HG03558 (cell line): Measurements from ENCODE around the gene CDH15.

ENCODE experiments used
- ATAC-seq: cut with Tn5 transposase; IDR thresholded peaks from one replicate; pipeline ENCODE4 v1.9.1; 2021; ENCODE audit warnings: moderate number of reproducible peaks; ENCODE audit not compliant: unreplicated experiment; ENCODE audit errors: extremely low read depth

CDH15 gene

GRCh38 chr16:89171216-89172170, at the start of gene CDH15:
Gene CDH15 (plus strand): TSS chr16:89171748. CDS start chr16:89171832, 84 bp downstream.
- ATAC-seq = peak; percentile 50

- no peak for ATAC-seq
Observed at GRCh38 chr16:89122322-89122851, 49.2 kb upstream of the CDH15 start.

- ATAC-seq = no peak
Observed at GRCh38 chr16:89123001-89123830, 48.3 kb upstream of the CDH15 start.

- ATAC-seq = no peak
Observed at GRCh38 chr16:89123831-89124100, 47.8 kb upstream of the CDH15 start.

- no peak for ATAC-seq
Observed at GRCh38 chr16:89129378-89129777, 42.2 kb upstream of the CDH15 start.

GRCh38 chr16:89130448-89130847, 41.1 kb upstream of the CDH15 start:
- ATAC-seq = no peak

- no peak for ATAC-seq
Observed at GRCh38 chr16:89131783-89132182, 39.8 kb upstream of the CDH15 start.

- no peak for ATAC-seq
Observed at GRCh38 chr16:89132194-89133005, 39.1 kb upstream of the CDH15 start.

- no peak for ATAC-seq
Observed at GRCh38 chr16:89133457-89134127, 38.0 kb upstream of the CDH15 start.

- ATAC-seq = no peak
Observed at GRCh38 chr16:89134269-89134668, 37.3 kb upstream of the CDH15 start.

GRCh38 chr16:89135166-89135565, 36.4 kb upstream of the CDH15 start:
- ATAC-seq = no peak

GRCh38 chr16:89135971-89136765, 35.4 kb upstream of the CDH15 start:
- ATAC-seq = no peak

GRCh38 chr16:89136931-89137330, 34.6 kb upstream of the CDH15 start:
- ATAC-seq = no peak

GRCh38 chr16:89137666-89138512, 33.7 kb upstream of the CDH15 start:
- no peak for ATAC-seq

GRCh38 chr16:89138513-89138795, 33.1 kb upstream of the CDH15 start:
- no peak for ATAC-seq

- no peak for ATAC-seq
Observed at GRCh38 chr16:89138843-89139520, 32.6 kb upstream of the CDH15 start.

- ATAC-seq = no peak
Observed at GRCh38 chr16:89139907-89140361, 31.6 kb upstream of the CDH15 start.

GRCh38 chr16:89140401-89140800, 31.1 kb upstream of the CDH15 start:
- no peak for ATAC-seq
